ENCODE results near the gene ATP9B.

- TF ChIP-seq, protein P1, sequence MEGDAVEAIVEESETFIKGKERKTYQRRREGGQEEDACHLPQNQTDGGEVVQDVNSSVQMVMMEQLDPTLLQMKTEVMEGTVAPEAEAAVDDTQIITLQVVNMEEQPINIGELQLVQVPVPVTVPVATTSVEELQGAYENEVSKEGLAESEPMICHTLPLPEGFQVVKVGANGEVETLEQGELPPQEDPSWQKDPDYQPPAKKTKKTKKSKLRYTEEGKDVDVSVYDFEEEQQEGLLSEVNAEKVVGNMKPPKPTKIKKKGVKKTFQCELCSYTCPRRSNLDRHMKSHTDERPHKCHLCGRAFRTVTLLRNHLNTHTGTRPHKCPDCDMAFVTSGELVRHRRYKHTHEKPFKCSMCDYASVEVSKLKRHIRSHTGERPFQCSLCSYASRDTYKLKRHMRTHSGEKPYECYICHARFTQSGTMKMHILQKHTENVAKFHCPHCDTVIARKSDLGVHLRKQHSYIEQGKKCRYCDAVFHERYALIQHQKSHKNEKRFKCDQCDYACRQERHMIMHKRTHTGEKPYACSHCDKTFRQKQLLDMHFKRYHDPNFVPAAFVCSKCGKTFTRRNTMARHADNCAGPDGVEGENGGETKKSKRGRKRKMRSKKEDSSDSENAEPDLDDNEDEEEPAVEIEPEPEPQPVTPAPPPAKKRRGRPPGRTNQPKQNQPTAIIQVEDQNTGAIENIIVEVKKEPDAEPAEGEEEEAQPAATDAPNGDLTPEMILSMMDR (IDR thresholded peaks at IDR 0.05): no peak
- no peak for TF ChIP-seq POLR2A (IDR thresholded peaks at IDR 0.05)
Measured at GRCh38 chr18:79387615-79388014, 318.4 kb downstream of the ATP9B start.

Measured in sigmoid colon (tissue), 3 donors.